Keratinocyte (primary cell): ENCODE results near the gene MAP1LC3C. TPM values are rescaled to one million over a fixed set of nuclear protein-coding genes. Genes with fewer than 3 reads are reported as not detected.

ENCODE experiments used
- DNase-seq: peaks from one replicate; pipeline ENCODE4 v3.0.0-alpha.2; 2011; ENCODE audit warnings: low read depth, missing footprints, low spot score
- FAIRE-seq: peaks from 2 replicates; lab custom pipeline; 2011; peaks lifted over from hg19 to GRCh38; lab: Jason Lieb, UNC
- H2AFZ ChIP-seq: 2 replicates; pipeline ENCODE4 v1.6.0; 2012; ENCODE audit warnings: low read length, control low read depth, inconsistent platforms; ENCODE audit not compliant: control insufficient read depth
- H3K27ac ChIP-seq: 2 replicates; pipeline ENCODE4 v1.5.1; 2011; ENCODE audit warnings: low read length; ENCODE audit not compliant: control insufficient read depth, insufficient read depth
- H3K27me3 ChIP-seq: 3 replicates; pipeline ENCODE4 v1.6.0; 2011; ENCODE audit warnings: low read length; ENCODE audit not compliant: control insufficient read depth, insufficient read depth; ENCODE audit errors: extremely low read depth
- H3K36me3 ChIP-seq, 2 experiments: 2 replicates in 1 of 2; 3 replicates in 1 of 2; pipeline ENCODE4 v1.5.1; 2011; ENCODE audit warnings: low read length in 2 of 2, mild to moderate bottlenecking in 1 of 2; ENCODE audit not compliant: control insufficient read depth in 2 of 2, insufficient read depth in 2 of 2; ENCODE audit errors: extremely low read depth in 1 of 2
- H3K4me1 ChIP-seq: 3 replicates; pipeline ENCODE4 v1.5.1; 2011; ENCODE audit warnings: low read length; ENCODE audit not compliant: control insufficient read depth, insufficient read depth; ENCODE audit errors: extremely low read depth
- H3K4me2 ChIP-seq: 3 replicates; pipeline ENCODE4 v1.6.0; 2011; ENCODE audit warnings: low read depth, low read length; ENCODE audit not compliant: control insufficient read depth, insufficient read depth; ENCODE audit errors: extremely low read depth
- H3K4me3 ChIP-seq, 3 experiments: fragments of 200-600 bp in 1 of 3; sonication (generic) in 1 of 3; 2 replicates in 2 of 3; 3 replicates in 1 of 3; pipeline ENCODE4 v1.5.1; 2011 to 2016; ENCODE audit warnings: low read length in 3 of 3, mild to moderate bottlenecking in 3 of 3, control low read depth in 2 of 3, inconsistent platforms in 1 of 3, low read depth in 1 of 3, mixed read lengths in 1 of 3, mixed run types in 1 of 3, moderate library complexity in 1 of 3; ENCODE audit not compliant: control insufficient read depth in 2 of 3, insufficient read depth in 2 of 3; ENCODE audit errors: extremely low read depth in 1 of 3
- H3K79me2 ChIP-seq: 2 replicates; pipeline ENCODE4 v1.6.0; 2012; ENCODE audit warnings: low read length; ENCODE audit not compliant: control insufficient read depth, insufficient read depth
- H3K9ac ChIP-seq: 3 replicates; pipeline ENCODE4 v1.6.0; 2011; ENCODE audit warnings: low read length; ENCODE audit not compliant: control insufficient read depth, insufficient read depth; ENCODE audit errors: extremely low read depth
- H3K9me1 ChIP-seq: 3 replicates; pipeline ENCODE4 v1.6.0; 2011; ENCODE audit warnings: low read length; ENCODE audit not compliant: control insufficient read depth, insufficient read depth; ENCODE audit errors: extremely low read depth
- H3K9me3 ChIP-seq: 2 replicates; pipeline ENCODE4 v1.5.1; 2012; ENCODE audit warnings: low read depth, low read length; ENCODE audit not compliant: control insufficient read depth
- H4K20me1 ChIP-seq: 3 replicates; pipeline ENCODE4 v1.6.0; 2011; ENCODE audit warnings: low read length; ENCODE audit not compliant: control insufficient read depth, insufficient read depth; ENCODE audit errors: extremely low read depth
- EZH2 ChIP-seq: IDR thresholded peaks from one replicate; pipeline ENCODE4 v1.6.1; 2012; ENCODE audit warnings: inconsistent platforms, mild to moderate bottlenecking, low read length, moderate library complexity
- dilution Hi-C: fragments of 300-500 bp; cut with MboI; formaldehyde crosslinking; loops from one replicate; pipeline ENCODE4 v1.7.0; 2020; ENCODE audit warnings: low sequenced_read_pairs; ENCODE audit not compliant: extremely low pct_ligation_motif_present
- polyA plus RNA-seq, 5 experiments: library from polyadenylated mRNA; depleted of rRNA in 3 of 5; stranded (reverse) in 3 of 5; stranded (forward) in 1 of 5; unstranded in 1 of 5; fragments of >200 nt; gene quantifications; 1 replicate in 1 of 5; 2 replicates in 3 of 5; 3 replicates in 1 of 5; pipeline versions ENCODE4 v1.2.1 to v1.2.3, GENCODE V29; 2011 to 2012; ENCODE audit warnings: missing spikeins in 2 of 5, low read depth in 1 of 5, low replicate concordance in 1 of 5
- TF ChIP-seq, protein P1 (sequence below), 3 experiments: IDR thresholded peaks in 1 of 3; conservative IDR thresholded peaks in 1 of 3; optimal IDR thresholded peaks in 1 of 3; 2 replicates in 2 of 3; 3 replicates in 1 of 3; pipeline versions ENCODE3 to v1.5.1; 2011; ENCODE audit warnings: low read length in 3 of 3, mild to moderate bottlenecking in 3 of 3, moderate library complexity in 2 of 3, control low read depth in 1 of 3, inconsistent platforms in 1 of 3; ENCODE audit not compliant: insufficient read depth in 2 of 3; ENCODE audit errors: extremely low read depth in 1 of 3

The MAP1LC3C gene
- polyA plus RNA-seq, 1 donor (not counting 4 experiments of a cell fraction or from before 2014, with no cell fraction given), result not detected

DNA sequence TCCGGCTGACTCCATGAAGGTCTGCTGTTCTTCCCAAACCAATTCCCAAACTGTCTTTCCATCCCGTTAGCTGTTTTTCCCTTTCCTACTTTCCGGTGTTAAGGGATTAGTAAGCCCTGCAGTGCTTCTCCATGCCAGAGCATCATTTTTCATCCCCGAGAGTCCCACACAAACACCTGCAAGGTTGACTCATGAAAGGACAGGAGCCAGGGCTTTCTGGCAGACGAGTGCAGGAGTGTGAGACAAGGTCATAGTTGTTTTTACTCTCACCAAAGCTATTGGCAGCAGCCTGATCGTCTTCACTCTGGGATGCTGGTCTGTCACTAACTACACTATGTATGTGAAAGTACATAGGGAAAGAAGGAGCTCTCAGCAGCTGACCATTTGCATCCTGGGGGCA lies 51.5 kb downstream of the MAP1LC3C start:
- Histone ChIP-seq H3K4me1 (no peaks in the 10 kb centered on the region), H3K9me1 (no peaks in the 10 kb centered on the region), H3K4me2 (no peak overlapping the region), H3K9me3 (no peaks in the 10 kb centered on the region), H3K9ac (no peak overlapping the region), H3K27me3 (no peaks in the 10 kb centered on the region), H2AFZ (no peak overlapping the region), H3K79me2 (no peaks in the 10 kb centered on the region), H3K4me3 (no peak overlapping the region), H3K27ac (no peak overlapping the region), H3K36me3 (no peaks in the 10 kb centered on the region), H4K20me1 (no peaks in the 10 kb centered on the region)
- TF ChIP-seq, protein P1, sequence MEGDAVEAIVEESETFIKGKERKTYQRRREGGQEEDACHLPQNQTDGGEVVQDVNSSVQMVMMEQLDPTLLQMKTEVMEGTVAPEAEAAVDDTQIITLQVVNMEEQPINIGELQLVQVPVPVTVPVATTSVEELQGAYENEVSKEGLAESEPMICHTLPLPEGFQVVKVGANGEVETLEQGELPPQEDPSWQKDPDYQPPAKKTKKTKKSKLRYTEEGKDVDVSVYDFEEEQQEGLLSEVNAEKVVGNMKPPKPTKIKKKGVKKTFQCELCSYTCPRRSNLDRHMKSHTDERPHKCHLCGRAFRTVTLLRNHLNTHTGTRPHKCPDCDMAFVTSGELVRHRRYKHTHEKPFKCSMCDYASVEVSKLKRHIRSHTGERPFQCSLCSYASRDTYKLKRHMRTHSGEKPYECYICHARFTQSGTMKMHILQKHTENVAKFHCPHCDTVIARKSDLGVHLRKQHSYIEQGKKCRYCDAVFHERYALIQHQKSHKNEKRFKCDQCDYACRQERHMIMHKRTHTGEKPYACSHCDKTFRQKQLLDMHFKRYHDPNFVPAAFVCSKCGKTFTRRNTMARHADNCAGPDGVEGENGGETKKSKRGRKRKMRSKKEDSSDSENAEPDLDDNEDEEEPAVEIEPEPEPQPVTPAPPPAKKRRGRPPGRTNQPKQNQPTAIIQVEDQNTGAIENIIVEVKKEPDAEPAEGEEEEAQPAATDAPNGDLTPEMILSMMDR (optimal IDR thresholded peaks at IDR 0.05 in 1 of 3, IDR thresholded peaks at IDR 0.05 in 1 of 3, conservative IDR thresholded peaks at IDR 0.05 in 1 of 3; ENCODE audit: extremely low read depth in 1 of 3, insufficient read depth in 2 of 3, low read length in 3 of 3), result no peak
- no peak for TF ChIP-seq EZH2
- no peak for FAIRE-seq
- DNase-seq, result no peak
- dilution Hi-C loops, result no loop called here

Other genes with a start within 250 kb of the MAP1LC3C start
- gene EXO1, start 150.9 kb downstream of the MAP1LC3C start, polyA plus RNA-seq, result 0.84 to 6.5 TPM (median 5.4 TPM) in 3 replicates
- not detected in 3 replicates for gene BECN2, start 41.3 kb downstream of the MAP1LC3C start, polyA plus RNA-seq